H1 (cell line): Measurements from ENCODE around the gene ADPRHL1. TPM values are rescaled to one million over a fixed set of nuclear protein-coding genes. Genes with fewer than 3 reads are reported as not detected.

Experiments
- CTCF ChIA-PET: fragments of 300-600 bp; sonication (Branson Sonifier 250); formaldehyde crosslinking; loops from one replicate; lab custom pipeline; 2021; ENCODE audit not compliant: partially characterized antibody; lab: Charles Lee
- POLR2A ChIA-PET: fragments of 300-600 bp; sonication (Branson Sonifier 250); formaldehyde crosslinking; loops from one replicate; lab custom pipeline; 2021; ENCODE audit warnings: inconsistent platforms; ENCODE audit not compliant: partially characterized antibody; lab: Charles Lee
- DNase-seq, 2 experiments: peaks; one replicate each; pipeline versions ENCODE4 v3.0.0 to v3.0.0-alpha.2; 2010 to 2022; ENCODE audit warnings: low spot score in 2 of 2, low read depth in 1 of 2, mixed read lengths in 1 of 2
- FAIRE-seq: peaks from 2 replicates; lab custom pipeline; 2011; peaks lifted over from hg19 to GRCh38; lab: Jason Lieb, UNC
- H2AFZ ChIP-seq: 2 replicates; pipeline ENCODE4 v1.8.1; 2012; ENCODE audit warnings: low read length, inconsistent platforms
- H2AK5ac ChIP-seq: 2 replicates; pipeline ENCODE4 v1.6.1; 2013; ENCODE audit warnings: low read depth, low read length
- H2BK120ac ChIP-seq: replicated peaks from 2 replicates; pipeline ENCODE3; 2013; ENCODE audit warnings: low read depth, low read length, inconsistent platforms
- H2BK12ac ChIP-seq: 2 replicates; pipeline ENCODE4 v1.6.1; 2013; ENCODE audit warnings: low read depth, low read length
- H2BK15ac ChIP-seq: 2 replicates; pipeline ENCODE4 v1.6.1; 2013; ENCODE audit warnings: low read length
- H2BK20ac ChIP-seq: 2 replicates; pipeline ENCODE4 v1.6.1; 2013; ENCODE audit warnings: low read length
- H2BK5ac ChIP-seq: 2 replicates; pipeline ENCODE4 v1.6.1; 2013; ENCODE audit warnings: low read depth, low read length
- H3K14ac ChIP-seq: 2 replicates; pipeline ENCODE4 v1.6.1; 2013; ENCODE audit warnings: inconsistent platforms; ENCODE audit not compliant: insufficient read length
- H3K18ac ChIP-seq: 2 replicates; pipeline ENCODE4 v1.6.1; 2013; ENCODE audit warnings: low read length; ENCODE audit errors: extremely low read depth
- H3K23ac ChIP-seq: 2 replicates; pipeline ENCODE4 v1.6.1; 2013; ENCODE audit warnings: inconsistent platforms; ENCODE audit not compliant: insufficient read length
- H3K23me2 ChIP-seq: 2 replicates; pipeline ENCODE4 v1.6.1; 2013; ENCODE audit warnings: low read depth, low read length
- H3K27ac ChIP-seq: 2 replicates; pipeline ENCODE4 v1.6.1; 2011; ENCODE audit warnings: low read depth, low read length, inconsistent platforms
- H3K27me3 ChIP-seq, 4 experiments: replicated peaks in 1 of 4; 1 replicate in 1 of 4; 2 replicates in 3 of 4; pipeline versions ENCODE4 v1.6.1 to v1.8.1; 2011 to 2013; ENCODE audit warnings: low read length in 3 of 4, mild to moderate bottlenecking in 3 of 4, inconsistent platforms in 2 of 4, mixed read lengths in 2 of 4, moderate library complexity in 1 of 4; ENCODE audit not compliant: control insufficient read depth in 3 of 4, insufficient read depth in 3 of 4; ENCODE audit errors: extremely low read depth in 1 of 4
- H3K36me3 ChIP-seq, 4 experiments: 2 replicates each; pipeline versions ENCODE4 v1.6.1 to v1.8.1; 2011 to 2013; ENCODE audit warnings: mild to moderate bottlenecking in 4 of 4, low read length in 3 of 4, moderate library complexity in 2 of 4, control low read depth in 1 of 4, inconsistent platforms in 1 of 4; ENCODE audit not compliant: insufficient read depth in 4 of 4, control insufficient read depth in 2 of 4
- H3K4ac ChIP-seq: replicated peaks from 2 replicates; pipeline ENCODE3; 2013; ENCODE audit warnings: low read length, low read depth, mixed read lengths, inconsistent platforms; ENCODE audit not compliant: insufficient read length
- H3K4me1 ChIP-seq, 4 experiments: replicated peaks in 1 of 4; 1 replicate in 1 of 4; 2 replicates in 3 of 4; pipeline versions ENCODE4 v1.6.1 to v1.8.1; 2011 to 2013; ENCODE audit warnings: low read length in 3 of 4, inconsistent platforms in 2 of 4, mixed read lengths in 1 of 4; ENCODE audit not compliant: insufficient read depth in 4 of 4, control insufficient read depth in 3 of 4
- H3K4me2 ChIP-seq, 2 experiments: 2 replicates each; pipeline versions ENCODE4 v1.6.1 to v1.8.1; 2011 to 2013; ENCODE audit warnings: low read depth in 2 of 2, low read length in 2 of 2, control low read depth in 1 of 2, inconsistent platforms in 1 of 2, mild to moderate bottlenecking in 1 of 2; ENCODE audit not compliant: insufficient read depth in 1 of 2
- H3K4me3 ChIP-seq, 4 experiments: fragments of 200-600, 300-600 bp in 1 of 4; sonication (generic), shearing (Covaris generic), sonication (Bioruptor Twin) in 1 of 4; 2 replicates each; pipeline versions ENCODE4 v1.5.1 to v1.8.1; 2011 to 2016; ENCODE audit warnings: low read length in 4 of 4, low read depth in 3 of 4, control low read depth in 2 of 4, inconsistent platforms in 2 of 4, mild to moderate bottlenecking in 2 of 4, mixed read lengths in 1 of 4, moderate library complexity in 1 of 4; ENCODE audit not compliant: insufficient read depth in 2 of 4; ENCODE audit errors: extremely low read depth in 1 of 4
- H3K56ac ChIP-seq: replicated peaks from 2 replicates; pipeline ENCODE3; 2013; ENCODE audit warnings: low read depth, mild to moderate bottlenecking, mixed read lengths, low read length, inconsistent platforms; ENCODE audit not compliant: insufficient read length
- H3K79me1 ChIP-seq: 2 replicates; pipeline ENCODE4 v1.6.1; 2013; ENCODE audit warnings: low read depth, low read length, control low read depth
- H3K79me2 ChIP-seq, 2 experiments: 2 replicates each; pipeline versions ENCODE4 v1.6.1 to v1.8.1; 2012 to 2013; ENCODE audit warnings: low read length in 2 of 2, mild to moderate bottlenecking in 2 of 2, inconsistent platforms in 1 of 2; ENCODE audit not compliant: insufficient read depth in 2 of 2, control insufficient read depth in 1 of 2
- H3K9ac ChIP-seq, 4 experiments: replicated peaks in 1 of 4; 1 replicate in 1 of 4; 2 replicates in 3 of 4; pipeline versions ENCODE4 v1.6.1 to v1.8.1; 2011 to 2013; ENCODE audit warnings: low read depth in 3 of 4, low read length in 3 of 4, control low read depth in 2 of 4, mild to moderate bottlenecking in 2 of 4, moderate library complexity in 2 of 4, inconsistent platforms in 1 of 4; ENCODE audit errors: extremely low read depth in 1 of 4
- H3K9me3 ChIP-seq, 2 experiments: 2 replicates each; pipeline versions ENCODE4 v1.6.1 to v1.8.1; 2012 to 2013; ENCODE audit warnings: mild to moderate bottlenecking in 2 of 2, moderate library complexity in 2 of 2, control low read depth in 1 of 2, inconsistent platforms in 1 of 2, low read depth in 1 of 2, low read length in 1 of 2, mixed read lengths in 1 of 2; ENCODE audit not compliant: insufficient read depth in 2 of 2
- H4K20me1 ChIP-seq, 2 experiments: replicated peaks in 1 of 2; 2 replicates each; pipeline versions ENCODE3 to v1.8.1; 2011 to 2013; ENCODE audit warnings: inconsistent platforms in 2 of 2, low read length in 2 of 2, mild to moderate bottlenecking in 1 of 2; ENCODE audit not compliant: insufficient read depth in 2 of 2, control insufficient read depth in 1 of 2
- H4K5ac ChIP-seq: 2 replicates; pipeline ENCODE4 v1.6.1; 2013; ENCODE audit warnings: low read length, low read depth, mixed read lengths, inconsistent platforms; ENCODE audit not compliant: insufficient read length
- H4K8ac ChIP-seq: 2 replicates; pipeline ENCODE4 v1.8.0; 2013; ENCODE audit warnings: mild to moderate bottlenecking, moderate library complexity, low read length, inconsistent platforms; ENCODE audit not compliant: insufficient read depth; ENCODE audit errors: extremely low read depth
- H4K91ac ChIP-seq: replicated peaks from 2 replicates; pipeline ENCODE3; 2013; ENCODE audit warnings: low read length, mixed read lengths, inconsistent platforms; ENCODE audit not compliant: insufficient read length
- ASH2L ChIP-seq: fragments of 200-600, 300-600 bp; sonication (generic); IDR thresholded peaks from one replicate; pipeline ENCODE4 v1.7.1; 2017; ENCODE audit warnings: low read length
- BRCA1 ChIP-seq: IDR thresholded peaks from 2 replicates; pipeline ENCODE4 v1.6.1; 2012; ENCODE audit warnings: low read depth, low read length, improper control_type of control experiment
- CBX8 ChIP-seq: fragments of 300-800, 300-1000 bp; sonication (generic); IDR thresholded peaks from 2 replicates; pipeline ENCODE4 v1.7.1; 2016; ENCODE audit warnings: low read depth, low read length, borderline replicate concordance
- CHD1 ChIP-seq: IDR thresholded peaks from 2 replicates; pipeline ENCODE4 v1.6.1; 2012; ENCODE audit warnings: low read depth, low read length, improper control_type of control experiment
- CHD2 ChIP-seq: IDR thresholded peaks from 2 replicates; pipeline ENCODE4 v1.6.1; 2012; ENCODE audit warnings: low read length, improper control_type of control experiment
- CTBP2 ChIP-seq: IDR thresholded peaks from 2 replicates; pipeline ENCODE4 v1.7.0; 2011; ENCODE audit warnings: borderline replicate concordance, mild to moderate bottlenecking, moderate library complexity, mixed read lengths, low read length; ENCODE audit not compliant: insufficient read depth, insufficient read length
- EGR1 ChIP-seq: IDR thresholded peaks from 2 replicates; pipeline ENCODE4 v1.6.1; 2011; ENCODE audit warnings: low read depth, low read length, borderline replicate concordance
- FOSL1 ChIP-seq: IDR thresholded peaks from 2 replicates; pipeline ENCODE4 v1.6.1; 2011; ENCODE audit warnings: mild to moderate bottlenecking, low read depth, low read length, moderate library complexity; ENCODE audit not compliant: insufficient read depth
- JUND ChIP-seq: IDR thresholded peaks from 2 replicates; pipeline ENCODE4 v1.6.1; 2011; ENCODE audit warnings: mild to moderate bottlenecking, improper control_type of control experiment, low read length
- SP1 ChIP-seq: IDR thresholded peaks from 2 replicates; pipeline ENCODE4 v1.6.1; 2011; ENCODE audit warnings: low read depth, low read length
- TEAD4 ChIP-seq: IDR thresholded peaks from 2 replicates; pipeline ENCODE4 v1.6.1; 2012; ENCODE audit warnings: low read depth, low read length, inconsistent platforms, mixed read lengths
- WGBS, 2 experiments: shearing (Covaris generic) in 1 of 2; methylation state at CpG; one replicate each; pipeline versions ENCODE4 v1.1.6 to v1.1.7; 2013 to 2015; ENCODE audit warnings: low lambda C conversion rate in 2 of 2, mixed read lengths in 2 of 2, inconsistent platforms in 1 of 2, low coverage in 1 of 2, missing lambda C conversion rate in 1 of 2; ENCODE audit not compliant: insufficient replicate concordance in 2 of 2, insufficient coverage in 1 of 2, insufficient read length in 1 of 2; ENCODE audit errors: extremely low coverage in 1 of 2, missing lambda C conversion rate in 1 of 2; 5-methylcytosine and 5-hydroxymethylcytosine counted together
- polyA plus RNA-seq, 7 experiments: library from polyadenylated mRNA; depleted of rRNA in 3 of 7; stranded (reverse) in 5 of 7; unstranded in 2 of 7; fragments of >200 nt in 5 of 7; fragments of 200-250 nt in 2 of 7; gene quantifications; 1 replicate in 5 of 7; 2 replicates in 1 of 7; 4 replicates in 1 of 7; pipeline versions ENCODE4 v1.2.1 to v1.2.3, GENCODE V29; 2011 to 2013; ENCODE audit warnings: missing spikeins in 2 of 7, mixed read lengths in 2 of 7
- total RNA-seq: library from RNA; stranded (reverse); fragmentation: NEBNext Ultra II Directional; extraction: Animal tissue kit (Norgen Biotek cat#: 25700); gene quantifications from 2 replicates; pipeline ENCODE4 v1.2.1, GENCODE V29; 2021
- TF ChIP-seq, protein P1 (sequence below): IDR thresholded peaks from 2 replicates; pipeline ENCODE4 v1.6.1; 2012; ENCODE audit warnings: low read length, inconsistent platforms
- TF ChIP-seq, protein P2 (sequence below): IDR thresholded peaks from 2 replicates; pipeline ENCODE4 v1.6.1; 2012; ENCODE audit warnings: inconsistent platforms

The ADPRHL1 gene
- total and polyA plus RNA-seq, 2 of the 8 experiments (the other 6 are each of a cell fraction or from before 2014, with no cell fraction given) = 0.74 to 1.7 TPM

DNA sequence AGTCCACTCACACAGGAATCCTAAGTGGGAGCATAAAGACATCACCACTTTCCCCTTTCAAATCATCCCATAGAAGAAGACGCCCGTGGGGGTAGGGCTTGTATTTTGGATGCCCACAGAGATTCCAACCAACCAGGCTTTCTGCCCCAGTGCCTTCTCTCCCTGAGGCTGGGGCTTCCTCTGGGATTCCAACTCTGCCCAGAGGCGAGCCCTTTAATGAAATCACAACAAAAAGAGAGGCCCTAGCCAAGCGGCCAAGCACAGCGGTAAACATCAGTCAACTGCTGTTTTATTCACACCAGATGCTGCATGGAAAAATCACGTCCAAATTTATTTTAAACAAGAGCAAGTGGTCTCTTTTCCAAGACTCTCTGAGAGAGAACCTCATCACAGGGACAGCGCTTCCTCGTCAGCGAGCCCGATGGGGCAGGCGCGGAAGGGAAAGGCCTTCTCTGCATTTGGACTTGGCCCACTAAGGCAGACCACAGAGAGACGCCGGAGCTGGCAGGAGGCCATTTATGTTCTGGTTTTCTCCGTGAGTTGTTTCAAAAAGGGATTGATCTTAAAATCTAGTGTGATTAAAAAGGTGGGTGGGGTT, 31.5 kb downstream of the ADPRHL1 start:
- 93% methylated on average over 15 of the region's 15 CpGs; no CpG with 5 or more reads in 1 of the 2 experiments for WGBS, 2 experiments
- POLR2A ChIA-PET = no interaction called here
- TF ChIP-seq CBX8 = no peak
- TF ChIP-seq, protein P1, sequence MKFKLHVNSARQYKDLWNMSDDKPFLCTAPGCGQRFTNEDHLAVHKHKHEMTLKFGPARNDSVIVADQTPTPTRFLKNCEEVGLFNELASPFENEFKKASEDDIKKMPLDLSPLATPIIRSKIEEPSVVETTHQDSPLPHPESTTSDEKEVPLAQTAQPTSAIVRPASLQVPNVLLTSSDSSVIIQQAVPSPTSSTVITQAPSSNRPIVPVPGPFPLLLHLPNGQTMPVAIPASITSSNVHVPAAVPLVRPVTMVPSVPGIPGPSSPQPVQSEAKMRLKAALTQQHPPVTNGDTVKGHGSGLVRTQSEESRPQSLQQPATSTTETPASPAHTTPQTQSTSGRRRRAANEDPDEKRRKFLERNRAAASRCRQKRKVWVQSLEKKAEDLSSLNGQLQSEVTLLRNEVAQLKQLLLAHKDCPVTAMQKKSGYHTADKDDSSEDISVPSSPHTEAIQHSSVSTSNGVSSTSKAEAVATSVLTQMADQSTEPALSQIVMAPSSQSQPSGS = no peak
- no peak for TF ChIP-seq FOSL1
- TF ChIP-seq BRCA1 = no peak
- TF ChIP-seq JUND = no peak
- TF ChIP-seq, protein P2, sequence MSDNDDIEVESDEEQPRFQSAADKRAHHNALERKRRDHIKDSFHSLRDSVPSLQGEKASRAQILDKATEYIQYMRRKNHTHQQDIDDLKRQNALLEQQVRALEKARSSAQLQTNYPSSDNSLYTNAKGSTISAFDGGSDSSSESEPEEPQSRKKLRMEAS = no peak
- TF ChIP-seq TEAD4 = no peak
- no peak for TF ChIP-seq SP1
- TF ChIP-seq EGR1 = no peak
- TF ChIP-seq ASH2L = no peak
- no peak for TF ChIP-seq CTBP2
- no peak for TF ChIP-seq CHD1
- no peak for TF ChIP-seq CHD2

More for the DNA sequence above, 31.5 kb downstream of the ADPRHL1 start:
- no peak overlapping the region for H3K23ac ChIP-seq
- H4K20me1 ChIP-seq = no peaks in the 10 kb centered on the region
- no peaks in the 10 kb centered on the region for H3K27me3 ChIP-seq
- H2BK15ac ChIP-seq = no peak overlapping the region
- H3K4ac ChIP-seq = no peak overlapping the region
- H3K9me3 ChIP-seq = no peaks in the 10 kb centered on the region
- H3K79me2 ChIP-seq = no peaks in the 10 kb centered on the region
- no peak overlapping the region for H3K4me3 ChIP-seq
- H3K79me1 ChIP-seq = no peaks in the 10 kb centered on the region
- no peak overlapping the region for H4K5ac ChIP-seq
- no peak overlapping the region for H3K4me2 ChIP-seq
- H2BK120ac ChIP-seq = no peak overlapping the region
- no peak for DNase-seq
- H4K8ac ChIP-seq = no peak overlapping the region
- peaks cover 0 to 6% (median 0%) of the 10 kb centered on the region in 4 experiments; a peak in 1 of 7 replicates for H3K4me1 ChIP-seq
- CTCF ChIA-PET = no interaction called here
- H3K27ac ChIP-seq = no peak overlapping the region
- no peak overlapping the region for H2BK12ac ChIP-seq
- no peak overlapping the region for H4K91ac ChIP-seq
- no peak overlapping the region for H2BK5ac ChIP-seq
- no peak overlapping the region for H2BK20ac ChIP-seq
- H3K9ac ChIP-seq = no peak overlapping the region
- no peak overlapping the region for H2AFZ ChIP-seq
- no peak overlapping the region for H3K18ac ChIP-seq
- no peak overlapping the region for H3K56ac ChIP-seq
- H3K14ac ChIP-seq = no peak overlapping the region
- FAIRE-seq = no peak
- no peaks in the 10 kb centered on the region for H3K36me3 ChIP-seq
- H2AK5ac ChIP-seq = no peak overlapping the region
- peaks cover 4% of the 10 kb centered on the region; the same call in 1 of the 2 replicates for H3K23me2 ChIP-seq
